GM13976 (cell line): Measurements from ENCODE around the gene GGT5.
A peak's percentile ranks its signal among the peaks of the same experiment; 100 is the strongest.

Experiments
- DNase-seq: peaks from one replicate; pipeline ENCODE4 v3.0.0; 2012; ENCODE audit warnings: low spot score
- in situ Hi-C: fragments of 300-500 bp; cut with MboI; formaldehyde crosslinking; loops from one replicate; pipeline ENCODE4 v1.12.0; 2022; ENCODE audit warnings: low sequenced_read_pairs, mixed read lengths, inconsistent platforms; ENCODE audit not compliant: unreplicated experiment
- TF ChIP-seq, protein P1 (sequence below): IDR thresholded peaks from 2 replicates; pipeline ENCODE4 v1.5.1; 2012; ENCODE audit warnings: borderline replicate concordance, mild to moderate bottlenecking; ENCODE audit not compliant: insufficient read depth; ENCODE audit errors: extremely low read depth, missing control alignments, control extremely low read depth

The GGT5 gene

GRCh38 chr22:24191381-24191841 is 53.5 kb downstream of the GGT5 start:
- TF ChIP-seq, protein P1, sequence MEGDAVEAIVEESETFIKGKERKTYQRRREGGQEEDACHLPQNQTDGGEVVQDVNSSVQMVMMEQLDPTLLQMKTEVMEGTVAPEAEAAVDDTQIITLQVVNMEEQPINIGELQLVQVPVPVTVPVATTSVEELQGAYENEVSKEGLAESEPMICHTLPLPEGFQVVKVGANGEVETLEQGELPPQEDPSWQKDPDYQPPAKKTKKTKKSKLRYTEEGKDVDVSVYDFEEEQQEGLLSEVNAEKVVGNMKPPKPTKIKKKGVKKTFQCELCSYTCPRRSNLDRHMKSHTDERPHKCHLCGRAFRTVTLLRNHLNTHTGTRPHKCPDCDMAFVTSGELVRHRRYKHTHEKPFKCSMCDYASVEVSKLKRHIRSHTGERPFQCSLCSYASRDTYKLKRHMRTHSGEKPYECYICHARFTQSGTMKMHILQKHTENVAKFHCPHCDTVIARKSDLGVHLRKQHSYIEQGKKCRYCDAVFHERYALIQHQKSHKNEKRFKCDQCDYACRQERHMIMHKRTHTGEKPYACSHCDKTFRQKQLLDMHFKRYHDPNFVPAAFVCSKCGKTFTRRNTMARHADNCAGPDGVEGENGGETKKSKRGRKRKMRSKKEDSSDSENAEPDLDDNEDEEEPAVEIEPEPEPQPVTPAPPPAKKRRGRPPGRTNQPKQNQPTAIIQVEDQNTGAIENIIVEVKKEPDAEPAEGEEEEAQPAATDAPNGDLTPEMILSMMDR: no peak
- in situ Hi-C loops: no loop called here
- peak; percentile 35 for DNase-seq

- TF ChIP-seq, protein P1: no peak
- in situ Hi-C loops: no loop called here
- DNase-seq: no peak
These were observed 54.2 kb downstream of the GGT5 start for GRCh38 chr22:24190596-24191208.

DNA sequence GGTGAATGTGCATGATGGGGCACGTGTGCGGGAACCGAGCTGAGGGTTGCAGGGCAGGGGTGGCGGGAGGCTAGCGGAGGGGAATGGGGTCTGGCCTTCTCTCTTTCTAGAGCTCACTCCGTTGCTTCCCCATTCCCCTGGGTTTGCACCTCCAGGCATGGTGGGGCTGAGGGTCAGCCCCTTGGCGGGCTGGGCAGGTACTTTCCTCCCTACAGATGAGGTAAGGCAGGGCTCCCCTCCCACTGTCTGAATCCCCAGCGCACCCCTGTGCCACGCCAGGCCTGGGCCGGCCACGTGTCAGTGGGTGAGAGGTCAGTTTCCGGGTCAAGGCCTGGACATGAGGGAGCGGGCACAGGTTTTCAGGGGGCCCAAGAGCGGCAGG is 54.7 kb downstream of the GGT5 start:
- in situ Hi-C loops: no loop called here
- TF ChIP-seq, protein P1: no peak
- no peak for DNase-seq

GRCh38 chr22:24189249-24190158 is 55.4 kb downstream of the GGT5 start:
- DNase-seq: peak; percentile 90
- TF ChIP-seq, protein P1: peak; percentile 70
- in situ Hi-C loops: no loop called here

- in situ Hi-C loops: no loop called here
- no peak for DNase-seq
- TF ChIP-seq, protein P1: no peak
These were observed 56.1 kb downstream of the GGT5 start for GRCh38 chr22:24188705-24189248.

- TF ChIP-seq, protein P1: no peak
- in situ Hi-C loops: no loop called here
- no peak for DNase-seq
These were observed 56.9 kb downstream of the GGT5 start for GRCh38 chr22:24187731-24188644.
